Chondrocyte (in vitro differentiated cells): ENCODE results near the gene FAAP20. TPM values are rescaled to one million over a fixed set of nuclear protein-coding genes. Genes with fewer than 3 reads are reported as not detected.
A peak's percentile ranks its signal among the peaks of the same experiment; 100 is the strongest.

Experiments
- DNase-seq: peaks from one replicate; pipeline ENCODE4 v3.0.0; 2021; ENCODE audit warnings: mixed read lengths, low spot score
- H3K27ac Mint-ChIP-seq: one replicate; pipeline ENCODE4 v1.8.0; 2021; ENCODE audit warnings: mild to moderate bottlenecking, moderate library complexity, mixed read lengths; ENCODE audit not compliant: unreplicated experiment
- H3K27me3 Mint-ChIP-seq: 2 replicates; pipeline ENCODE4 v1.8.0; 2021; ENCODE audit warnings: low read depth, mixed read lengths
- H3K36me3 Mint-ChIP-seq: 2 replicates; pipeline ENCODE4 v1.8.0; 2021; ENCODE audit warnings: low read depth, mixed read lengths
- H3K4me1 Mint-ChIP-seq: 2 replicates; pipeline ENCODE4 v1.8.0; 2021; ENCODE audit warnings: low read depth, mild to moderate bottlenecking, mixed read lengths
- H3K4me3 Mint-ChIP-seq: one replicate; pipeline ENCODE4 v1.8.0; 2021; ENCODE audit warnings: mild to moderate bottlenecking, moderate library complexity, mixed read lengths; ENCODE audit not compliant: unreplicated experiment
- H3K9me3 Mint-ChIP-seq: 2 replicates; pipeline ENCODE4 v1.8.0; 2021; ENCODE audit warnings: low read depth, mixed read lengths
- total RNA-seq: library from RNA; stranded (reverse); gene quantifications from 3 replicates; pipeline ENCODE4 v1.2.1, GENCODE V29; 2021
- TF ChIP-seq, protein P1 (sequence below): fragments of 200-600 bp; sonication (generic); IDR thresholded peaks from 2 replicates; pipeline ENCODE4 v1.5.0; 2021; ENCODE audit warnings: antibody characterized with exemption, mild to moderate bottlenecking, moderate library complexity

FAAP20 gene
- total RNA-seq, 1 donor from 2014 or later = 69.2 TPM

DNA sequence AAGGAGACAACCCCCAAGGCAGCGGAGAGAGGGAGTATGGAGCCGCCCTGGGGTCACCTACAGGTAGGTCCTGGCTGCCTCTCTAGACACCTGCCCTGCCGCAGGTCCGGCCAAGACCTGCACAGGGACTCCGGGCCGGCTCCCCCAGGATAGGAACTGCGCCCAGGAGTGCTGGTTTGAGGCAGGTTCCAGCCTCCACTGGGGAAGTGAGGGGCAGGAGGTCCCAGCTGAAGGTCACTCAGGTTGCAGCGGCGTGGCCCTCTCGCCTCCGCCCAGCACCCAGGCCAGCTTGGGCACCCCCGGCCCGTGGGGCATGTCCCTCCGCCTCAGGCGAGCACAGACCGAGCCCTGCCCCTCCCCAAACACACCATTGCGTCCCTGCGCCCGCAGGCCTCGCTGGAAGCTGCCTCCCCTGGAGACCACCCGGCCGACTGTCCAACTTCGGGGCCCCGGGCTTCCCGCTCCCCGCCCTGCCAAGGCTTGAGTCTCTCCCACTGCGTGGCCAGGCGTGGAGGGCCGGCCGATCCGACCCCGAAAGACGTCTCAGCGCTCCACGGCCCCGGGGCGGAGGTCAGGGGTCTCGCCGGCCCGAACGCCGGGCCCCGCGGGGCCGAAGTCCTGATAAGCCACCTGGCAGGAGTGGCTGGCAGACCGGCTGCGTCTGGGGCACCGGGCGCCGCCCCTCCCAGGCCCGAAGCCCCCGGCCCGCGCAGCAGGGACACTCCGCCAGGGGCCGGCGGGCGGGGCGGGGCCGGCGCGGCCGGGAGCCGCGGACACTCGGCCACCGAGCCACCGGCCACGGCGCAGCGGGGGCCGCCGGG is 32.2 kb upstream of the FAAP20 start:
- Mint-ChIP-seq H3K27me3 (no peaks in the 10 kb centered on the region), H3K9me3 (no peaks in the 10 kb centered on the region), H3K4me3 (peak overlapping the region; percentile 60), H3K4me1 (peaks cover 17% of the 10 kb centered on the region), H3K36me3 (peaks cover 8% of the 10 kb centered on the region), H3K27ac (peak overlapping the region; percentile 80)
- DNase-seq = peak; percentile 95
- TF ChIP-seq, protein P1, sequence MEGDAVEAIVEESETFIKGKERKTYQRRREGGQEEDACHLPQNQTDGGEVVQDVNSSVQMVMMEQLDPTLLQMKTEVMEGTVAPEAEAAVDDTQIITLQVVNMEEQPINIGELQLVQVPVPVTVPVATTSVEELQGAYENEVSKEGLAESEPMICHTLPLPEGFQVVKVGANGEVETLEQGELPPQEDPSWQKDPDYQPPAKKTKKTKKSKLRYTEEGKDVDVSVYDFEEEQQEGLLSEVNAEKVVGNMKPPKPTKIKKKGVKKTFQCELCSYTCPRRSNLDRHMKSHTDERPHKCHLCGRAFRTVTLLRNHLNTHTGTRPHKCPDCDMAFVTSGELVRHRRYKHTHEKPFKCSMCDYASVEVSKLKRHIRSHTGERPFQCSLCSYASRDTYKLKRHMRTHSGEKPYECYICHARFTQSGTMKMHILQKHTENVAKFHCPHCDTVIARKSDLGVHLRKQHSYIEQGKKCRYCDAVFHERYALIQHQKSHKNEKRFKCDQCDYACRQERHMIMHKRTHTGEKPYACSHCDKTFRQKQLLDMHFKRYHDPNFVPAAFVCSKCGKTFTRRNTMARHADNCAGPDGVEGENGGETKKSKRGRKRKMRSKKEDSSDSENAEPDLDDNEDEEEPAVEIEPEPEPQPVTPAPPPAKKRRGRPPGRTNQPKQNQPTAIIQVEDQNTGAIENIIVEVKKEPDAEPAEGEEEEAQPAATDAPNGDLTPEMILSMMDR = no peak

DNA sequence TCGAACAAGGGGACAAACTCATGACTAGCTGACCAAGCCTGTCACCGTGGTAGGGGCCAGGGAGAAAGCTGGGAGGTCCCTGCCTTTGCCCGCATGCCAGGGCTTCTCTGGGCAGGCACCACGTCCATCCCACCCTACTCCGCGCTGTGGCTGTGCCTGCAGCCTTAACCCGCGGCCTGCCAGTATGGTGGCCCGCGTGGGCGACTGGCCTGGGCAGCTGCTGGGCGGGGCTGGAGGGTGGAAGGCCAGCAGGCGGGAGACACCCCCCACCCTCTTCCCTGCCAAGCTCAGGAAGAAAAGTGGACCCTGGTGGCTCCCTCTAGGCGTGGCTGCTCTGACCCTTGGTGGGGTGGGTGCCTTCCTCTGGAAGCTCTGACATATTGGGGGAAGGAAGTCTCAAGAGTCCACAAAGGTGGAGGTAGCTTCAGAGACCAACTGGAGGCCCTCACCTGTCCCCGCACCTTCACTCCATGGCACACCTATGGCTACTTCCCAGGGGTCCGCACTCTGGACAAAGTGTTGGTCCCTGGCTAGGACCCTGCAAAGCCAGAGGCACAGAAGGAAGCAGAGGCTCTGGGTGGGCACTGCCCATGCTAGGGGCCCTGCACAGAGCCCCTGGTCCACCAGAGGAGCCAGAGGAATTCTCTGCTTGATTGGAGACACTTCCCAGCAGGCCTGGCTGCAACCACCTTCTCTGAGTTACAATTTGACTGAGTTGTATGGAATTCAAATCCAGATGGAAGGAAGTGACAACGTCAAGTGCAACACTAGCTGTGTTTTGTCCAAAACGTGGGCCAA is 30.3 kb upstream of the FAAP20 start:
- no peak overlapping the region for H3K27ac Mint-ChIP-seq
- peaks cover 3% of the 10 kb centered on the region for H3K4me1 Mint-ChIP-seq
- no peak for DNase-seq
- peaks cover 6% of the 10 kb centered on the region for H3K36me3 Mint-ChIP-seq
- H3K4me3 Mint-ChIP-seq = no peak overlapping the region
- H3K9me3 Mint-ChIP-seq = no peaks in the 10 kb centered on the region
- TF ChIP-seq, protein P1 = no peak
- H3K27me3 Mint-ChIP-seq = no peaks in the 10 kb centered on the region

DNA sequence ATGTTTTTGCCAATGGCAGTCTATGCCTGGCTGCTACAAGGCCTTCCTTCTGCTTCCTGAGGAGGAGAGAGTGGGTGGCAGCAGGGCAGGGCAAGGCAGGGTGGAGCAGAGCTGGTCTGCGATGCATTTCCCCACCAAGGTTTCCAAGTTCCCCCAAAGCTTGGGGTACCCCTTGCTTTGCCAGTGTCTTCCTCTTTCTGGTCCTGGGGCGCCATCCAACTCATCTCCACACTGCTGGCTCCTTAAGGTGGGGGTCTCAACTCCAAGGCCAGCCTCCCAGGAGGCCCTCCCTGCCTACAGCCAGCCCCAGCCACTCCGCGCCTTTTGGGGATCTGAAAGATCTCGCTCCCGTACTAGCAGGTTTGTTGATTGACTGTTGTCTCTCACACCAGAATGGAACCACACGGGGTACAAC is 29.6 kb upstream of the FAAP20 start:
- Mint-ChIP-seq H3K27me3 (no peaks in the 10 kb centered on the region), H3K4me1 (peaks cover 3% of the 10 kb centered on the region), H3K9me3 (no peaks in the 10 kb centered on the region), H3K27ac (no peak overlapping the region), H3K4me3 (no peak overlapping the region), H3K36me3 (peaks cover 2% of the 10 kb centered on the region)
- DNase-seq = no peak
- TF ChIP-seq, protein P1 = no peak

DNA sequence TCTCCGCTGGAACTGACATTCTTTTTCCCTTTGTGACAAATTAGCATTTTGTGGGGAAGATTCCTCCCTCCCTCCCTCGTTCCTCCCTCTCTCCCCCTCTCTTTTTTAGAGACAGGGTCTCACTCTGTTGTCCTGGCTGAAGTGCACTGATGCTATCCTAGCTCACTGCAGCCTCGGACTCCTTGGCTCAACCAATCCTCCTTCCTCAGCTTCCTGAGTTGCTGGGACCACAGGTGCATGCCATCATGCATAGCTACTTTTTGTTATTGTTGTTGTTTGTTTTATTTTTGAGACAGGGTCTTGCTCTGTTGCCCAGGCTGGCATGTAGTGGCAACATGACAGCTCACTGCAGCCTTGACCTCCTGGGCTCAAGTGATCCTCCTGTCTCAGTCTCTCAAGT is 26.7 kb upstream of the FAAP20 start:
- H3K4me3 Mint-ChIP-seq = no peak overlapping the region
- TF ChIP-seq, protein P1 = no peak
- no peak overlapping the region for H3K27ac Mint-ChIP-seq
- no peaks in the 10 kb centered on the region for H3K27me3 Mint-ChIP-seq
- H3K36me3 Mint-ChIP-seq = no peaks in the 10 kb centered on the region
- peaks cover 5% of the 10 kb centered on the region for H3K9me3 Mint-ChIP-seq
- no peak for DNase-seq
- peaks cover 1% of the 10 kb centered on the region for H3K4me1 Mint-ChIP-seq

DNA sequence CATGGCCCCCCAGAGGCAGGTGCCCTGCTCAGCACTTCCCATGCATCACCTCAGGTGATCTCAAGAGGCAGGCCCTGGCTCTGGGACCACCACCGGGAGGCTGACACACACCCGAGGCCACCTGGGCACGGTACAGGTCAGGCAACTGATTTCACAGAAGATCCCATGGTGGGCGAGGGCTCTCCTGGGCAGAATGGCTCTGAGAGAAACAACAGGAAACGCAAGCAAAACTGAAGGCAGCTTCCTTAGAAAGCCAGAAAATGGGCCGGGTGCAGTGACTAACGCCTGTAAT is 22.1 kb upstream of the FAAP20 start:
- no peak overlapping the region for H3K27ac Mint-ChIP-seq
- no peak overlapping the region for H3K4me3 Mint-ChIP-seq
- TF ChIP-seq, protein P1 = no peak
- H3K9me3 Mint-ChIP-seq = peaks cover 5% of the 10 kb centered on the region
- no peak for DNase-seq
- no peaks in the 10 kb centered on the region for H3K27me3 Mint-ChIP-seq
- H3K4me1 Mint-ChIP-seq = peaks cover 14% of the 10 kb centered on the region
- H3K36me3 Mint-ChIP-seq = no peaks in the 10 kb centered on the region
